HG02588 (cell line): ENCODE results near the gene TTLL11.
"Not testable (repeated sequence)": the region's sequence is repeated elsewhere in the genome, so short reads cannot be mapped to it uniquely, and the experiment has no call there.

Experiments used
- ATAC-seq: cut with Tn5 transposase; IDR thresholded peaks from one replicate; pipeline ENCODE4 v1.9.1; 2021; ENCODE audit warnings: mild to moderate bottlenecking, moderate library complexity; ENCODE audit not compliant: unreplicated experiment

TTLL11 gene

GRCh38 chr9:121801579-121801978 lies 291.5 kb downstream of the TTLL11 start:
- no peak for ATAC-seq

- ATAC-seq, result no peak
These were observed 292.7 kb downstream of the TTLL11 start for GRCh38 chr9:121800376-121800775.

DNA sequence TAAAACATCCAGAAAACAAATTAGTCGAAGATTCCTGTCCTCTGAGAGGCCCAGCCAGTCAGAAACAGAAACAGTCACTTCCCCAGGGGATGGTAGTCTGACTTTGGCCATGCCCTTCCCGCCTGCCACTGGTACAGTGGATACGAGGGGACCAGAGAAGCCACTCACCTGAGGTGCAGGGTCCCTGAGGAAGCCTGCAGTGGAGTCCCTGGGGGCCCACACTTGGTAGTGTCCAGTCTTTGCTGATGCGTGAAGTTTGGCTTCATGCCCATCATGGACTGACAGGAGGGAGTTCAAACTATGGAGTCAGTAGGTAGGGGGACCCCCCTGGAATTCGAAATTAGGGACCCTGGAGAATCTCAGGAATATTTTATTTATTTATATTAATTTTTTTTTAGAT lies 294.2 kb downstream of the TTLL11 start:
- ATAC-seq, result no peak

GRCh38 chr9:121797081-121797480 lies 296.0 kb downstream of the TTLL11 start:
- ATAC-seq, result no peak

DNA sequence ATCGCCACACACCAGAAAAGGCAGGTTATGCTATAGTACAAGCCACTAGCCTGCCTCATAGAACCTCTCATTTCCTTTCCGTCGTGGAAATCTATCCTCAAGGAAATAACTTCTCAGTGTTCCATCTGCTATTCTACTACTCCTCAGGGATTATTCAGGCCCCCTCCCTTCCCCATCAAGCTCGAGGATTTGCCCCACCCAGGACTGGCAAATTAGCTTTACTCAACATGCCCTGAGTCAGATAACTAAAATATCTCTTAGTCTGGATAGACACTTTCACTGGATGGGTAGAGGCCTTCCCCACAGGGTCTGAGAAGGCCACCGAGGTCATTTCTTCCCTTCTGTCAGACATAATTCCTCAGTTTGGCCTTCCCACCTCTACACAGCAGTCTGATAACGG lies 298.8 kb downstream of the TTLL11 start:
- ATAC-seq, result not testable (repeated sequence)

- ATAC-seq, result not testable (repeated sequence)
These were observed 300.6 kb downstream of the TTLL11 start for GRCh38 chr9:121792476-121792875.

DNA sequence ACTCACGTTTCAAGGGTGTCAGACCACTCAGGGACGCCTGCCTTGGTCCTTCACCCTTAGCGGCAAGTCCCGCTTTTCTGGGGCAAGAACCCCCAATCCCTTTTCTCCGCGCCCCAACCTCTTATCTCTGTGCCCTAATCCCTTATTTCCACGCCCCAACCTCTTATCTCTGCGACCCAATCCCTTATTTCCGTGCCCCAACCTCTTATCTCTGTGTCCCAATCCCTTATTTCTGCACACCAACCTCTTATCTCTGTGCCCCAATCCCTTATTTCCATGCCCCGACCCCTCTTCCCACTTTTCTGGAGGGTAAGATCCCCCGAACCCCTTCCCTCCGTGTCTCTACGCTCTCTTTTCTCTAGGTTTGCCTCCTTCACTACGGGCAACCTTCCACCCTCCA lies 302.3 kb downstream of the TTLL11 start:
- no peak for ATAC-seq

DNA sequence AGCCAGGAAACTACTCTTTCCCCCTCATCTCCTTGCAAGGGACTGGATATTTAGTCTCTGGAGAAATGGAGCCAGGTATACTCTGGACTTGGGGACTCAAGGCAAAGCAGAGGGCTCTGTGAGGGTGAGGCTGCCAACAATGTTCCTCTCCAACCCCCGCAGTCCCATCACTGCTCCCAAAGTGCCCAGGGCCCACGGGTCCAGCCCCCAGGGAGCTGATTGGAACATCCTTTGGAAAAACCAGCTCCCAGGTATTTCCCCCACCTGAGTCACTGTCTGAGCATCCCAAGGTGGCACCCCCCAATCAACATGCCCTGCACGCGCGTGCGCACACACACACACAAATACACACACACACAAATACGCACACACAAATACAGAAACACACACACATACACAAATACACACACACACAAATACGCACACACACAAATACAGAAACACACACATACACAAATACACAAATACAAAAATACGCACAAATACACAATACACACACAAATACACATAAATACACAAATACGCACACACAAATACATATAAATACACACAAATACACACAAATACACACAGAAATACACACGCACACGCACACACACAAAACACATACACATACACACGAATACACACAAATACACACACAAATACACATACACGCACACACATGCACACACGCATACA lies 304.3 kb downstream of the TTLL11 start:
- ATAC-seq, result no peak

DNA sequence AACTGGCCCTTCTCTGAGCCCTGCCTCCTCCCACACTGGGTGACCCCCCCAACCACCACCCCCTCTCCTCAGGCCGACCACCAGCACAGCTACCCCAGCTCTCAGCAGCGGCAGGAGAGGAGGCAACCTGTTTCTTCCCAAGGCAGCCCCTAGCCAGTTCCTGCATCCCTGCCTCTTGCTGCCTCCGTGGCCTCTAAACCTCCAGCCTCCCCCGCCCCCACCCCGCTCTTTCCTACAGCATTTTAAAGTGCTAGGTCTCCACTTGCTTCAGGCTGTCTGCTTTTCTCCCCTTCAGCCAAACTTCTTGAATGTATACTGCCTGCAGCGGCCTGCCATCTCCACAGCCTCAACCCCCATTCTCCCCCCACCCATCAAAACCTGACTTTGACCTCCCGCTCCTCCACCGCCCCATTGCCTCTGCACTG lies 306.1 kb downstream of the TTLL11 start:
- no peak for ATAC-seq

DNA sequence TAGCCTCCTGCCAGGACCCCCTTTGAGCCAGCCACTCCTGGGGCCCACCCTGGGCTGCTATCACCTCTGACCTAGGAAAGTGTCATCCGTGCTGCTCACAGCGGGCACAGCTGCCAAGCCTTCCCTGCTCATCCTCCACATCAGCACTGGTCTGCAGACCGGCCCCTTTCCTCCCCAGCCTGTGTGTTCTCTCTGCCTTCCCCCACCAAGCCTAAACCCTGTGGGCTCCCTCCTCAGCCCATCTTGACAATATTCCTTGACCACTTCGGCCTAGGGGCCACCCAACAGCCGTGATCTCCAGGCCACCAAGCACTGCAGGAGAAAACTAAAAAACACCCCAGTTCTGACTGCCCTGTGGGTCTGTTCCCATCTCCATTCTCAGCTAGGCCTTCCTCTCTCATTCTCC lies 306.6 kb downstream of the TTLL11 start:
- no peak for ATAC-seq

DNA sequence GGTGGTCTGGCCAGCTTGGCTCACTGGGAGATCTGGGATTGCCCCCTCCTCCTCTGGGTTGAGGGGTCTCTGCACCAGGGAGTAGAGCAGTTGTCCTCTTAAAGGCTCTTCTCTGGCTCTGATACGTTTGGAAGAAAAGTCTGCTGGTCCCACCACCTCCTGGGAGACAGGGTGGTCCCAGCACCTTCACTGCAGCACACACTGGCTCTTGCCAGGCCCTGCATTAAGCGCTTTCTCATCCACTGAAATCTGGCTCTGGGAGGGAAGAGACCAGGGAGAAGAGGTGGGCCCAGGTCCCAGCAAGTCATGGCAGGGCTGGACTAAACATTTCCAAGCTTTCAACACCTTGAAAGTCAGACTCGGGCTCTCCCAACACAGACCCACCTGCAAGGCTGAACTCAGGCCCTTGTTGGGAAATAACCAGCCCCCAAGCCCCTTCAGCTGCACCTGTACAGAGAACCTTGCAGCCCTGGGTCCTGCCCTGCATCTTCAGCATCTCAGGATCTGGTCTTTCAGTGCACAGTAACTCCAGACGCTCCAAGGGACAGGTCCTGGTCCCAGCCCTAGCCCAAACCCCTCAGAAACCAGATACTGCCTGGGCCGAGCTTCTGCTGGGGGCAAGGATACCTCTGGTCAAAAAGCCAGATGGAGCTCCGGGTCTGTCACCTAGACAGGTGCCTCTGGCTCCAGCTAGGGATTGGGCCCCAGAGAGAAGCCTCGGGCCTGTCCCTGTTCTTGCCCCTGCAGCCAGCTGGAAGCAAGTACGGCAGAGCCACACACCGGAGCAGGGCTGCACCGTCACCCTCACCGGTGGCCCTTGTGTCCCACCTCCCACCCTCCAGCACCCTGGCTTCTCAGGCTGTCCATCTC lies 307.2 kb downstream of the TTLL11 start:
- no peak for ATAC-seq

- no peak for ATAC-seq
These were observed 308.2 kb downstream of the TTLL11 start for GRCh38 chr9:121784731-121785411.

GRCh38 chr9:121783521-121784507 lies 309.3 kb downstream of the TTLL11 start:
- ATAC-seq, result no peak

DNA sequence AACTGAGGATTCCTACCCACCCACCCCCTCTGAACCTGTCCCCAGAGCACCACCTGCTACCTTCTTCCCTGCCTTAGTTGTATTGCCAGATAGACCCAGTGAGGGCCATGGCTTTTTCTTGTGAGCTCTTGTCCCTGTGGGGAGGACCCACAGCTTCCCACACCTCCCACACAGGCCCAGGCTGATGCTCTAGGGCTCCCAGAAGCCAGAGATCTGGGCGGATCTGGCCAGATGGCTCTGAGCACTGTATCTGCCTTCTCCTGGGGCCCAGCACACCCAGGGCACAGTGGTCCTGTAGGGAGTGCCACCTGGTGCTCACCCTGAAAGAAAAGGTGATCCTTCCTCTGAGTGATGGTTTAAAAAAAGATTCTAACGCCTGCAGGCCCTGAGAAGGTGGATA lies 310.0 kb downstream of the TTLL11 start:
- ATAC-seq, result no peak

- ATAC-seq, result no peak
These were observed 310.5 kb downstream of the TTLL11 start for GRCh38 chr9:121782514-121783110.

- ATAC-seq, result no peak
These were observed 311.2 kb downstream of the TTLL11 start for GRCh38 chr9:121781701-121782464.

DNA sequence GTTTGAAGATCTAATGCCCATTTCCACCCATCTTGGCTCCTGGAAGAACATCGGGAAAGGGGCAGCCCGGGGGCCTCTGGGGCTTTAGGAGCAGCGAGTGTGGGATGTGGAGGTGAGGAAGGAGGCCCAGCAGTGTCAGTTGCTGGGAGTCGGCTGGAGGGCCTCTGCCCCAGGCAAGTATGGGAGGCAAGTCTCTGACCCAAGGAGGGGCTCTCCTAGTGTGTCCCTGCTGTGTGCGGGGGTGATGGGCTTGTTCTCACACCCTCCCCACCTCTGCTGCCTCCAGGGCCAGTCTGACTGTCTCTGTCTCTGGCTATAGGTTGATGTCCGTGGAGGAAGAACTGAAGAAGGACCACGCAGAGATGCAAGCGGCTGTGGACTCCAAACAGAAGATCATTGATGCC lies 312.0 kb downstream of the TTLL11 start:
- no peak for ATAC-seq

GRCh38 chr9:121780177-121781040 lies 312.7 kb downstream of the TTLL11 start:
- no peak for ATAC-seq
